ENCODE results near the gene VPS54. TPM values are rescaled to one million over a fixed set of nuclear protein-coding genes. Genes with fewer than 3 reads are reported as not detected.

Gene VPS54
- total RNA-seq, 2 donors from 2014 or later = 16.2 to 22.5 TPM

- no peak for TF ChIP-seq CTCF (IDR thresholded peaks at IDR 0.05)
- Histone ChIP-seq H3K27me3 (no peaks in the 10 kb centered on the region), H3K9me3 (no peaks in the 10 kb centered on the region), H3K4me3 (no peak overlapping the region), H3K36me3 (no peaks in the 10 kb centered on the region), H3K27ac (no peak overlapping the region), H3K4me1 (no peaks in the 10 kb centered on the region), H3K9ac (ENCODE audit: low read depth in 2 of 2, low read length in 2 of 2) (no peak overlapping the region)
- intact Hi-C loops (cut with DNase I) = no loop called here
- no peak for DNase-seq
Measured at GRCh38 chr2:63891488-63892030, 127.7 kb downstream of the VPS54 start.

- Histone ChIP-seq H3K4me1 (no peaks in the 10 kb centered on the region), H3K9me3 (no peaks in the 10 kb centered on the region), H3K4me3 (no peak overlapping the region), H3K9ac (ENCODE audit: low read depth in 2 of 2, low read length in 2 of 2) (no peak overlapping the region), H3K27ac (no peak overlapping the region), H3K36me3 (no peaks in the 10 kb centered on the region), H3K27me3 (no peaks in the 10 kb centered on the region)
- DNase-seq = no peak
- intact Hi-C loops (cut with DNase I) = no loop called here
- TF ChIP-seq CTCF (IDR thresholded peaks at IDR 0.05) = no peak
Measured at GRCh38 chr2:63890678-63891077, 128.6 kb downstream of the VPS54 start.

GRCh38 chr2:63888490-63889402 lies 130.5 kb downstream of the VPS54 start:
- H3K27ac ChIP-seq = no peak overlapping the region
- H3K36me3 ChIP-seq = peaks cover 5% of the 10 kb centered on the region
- intact Hi-C loops (cut with DNase I) = no loop called here
- TF ChIP-seq CTCF (IDR thresholded peaks at IDR 0.05) = peak; percentile 66
- no peaks in the 10 kb centered on the region for H3K9me3 ChIP-seq
- peak; percentile 35 for DNase-seq
- no peaks in the 10 kb centered on the region for H3K4me1 ChIP-seq
- H3K27me3 ChIP-seq = no peaks in the 10 kb centered on the region
- no peak overlapping the region for H3K4me3 ChIP-seq
- no peak overlapping the region for H3K9ac ChIP-seq (ENCODE audit: low read depth in 2 of 2, low read length in 2 of 2)

- H3K9ac ChIP-seq (ENCODE audit: low read depth in 2 of 2, low read length in 2 of 2) = no peak overlapping the region
- DNase-seq = no peak
- peaks cover 5% of the 10 kb centered on the region for H3K36me3 ChIP-seq
- no peak overlapping the region for H3K27ac ChIP-seq
- no peak for TF ChIP-seq CTCF (IDR thresholded peaks at IDR 0.05)
- H3K27me3 ChIP-seq = no peaks in the 10 kb centered on the region
- no peak overlapping the region for H3K4me3 ChIP-seq
- intact Hi-C loops (cut with DNase I) = no loop called here
- H3K9me3 ChIP-seq = no peaks in the 10 kb centered on the region
- no peaks in the 10 kb centered on the region for H3K4me1 ChIP-seq
Measured at GRCh38 chr2:63888053-63888452, 131.2 kb downstream of the VPS54 start.

GRCh38 chr2:63886445-63886844 lies 132.8 kb downstream of the VPS54 start:
- no peaks in the 10 kb centered on the region for H3K9me3 ChIP-seq
- no peaks in the 10 kb centered on the region for H3K4me1 ChIP-seq
- no peaks in the 10 kb centered on the region for H3K27me3 ChIP-seq
- TF ChIP-seq CTCF (IDR thresholded peaks at IDR 0.05) = no peak
- no peak overlapping the region for H3K9ac ChIP-seq (ENCODE audit: low read depth in 2 of 2, low read length in 2 of 2)
- intact Hi-C loops (cut with DNase I) = no loop called here
- no peak for DNase-seq
- H3K4me3 ChIP-seq = no peak overlapping the region
- H3K36me3 ChIP-seq = peaks cover 5% of the 10 kb centered on the region
- no peak overlapping the region for H3K27ac ChIP-seq

Measured in colonic mucosa (tissue), 4 donors.